Endodermal cell (in vitro differentiated cells): ENCODE data around the gene ELF5. TPM values are rescaled to one million over a fixed set of nuclear protein-coding genes. Genes with fewer than 3 reads are reported as not detected.

Experiments
- DNase-seq: peaks from one replicate; pipeline ENCODE4 v3.0.0-alpha.2; 2017
- H3K27ac ChIP-seq: 2 replicates; pipeline ENCODE4 v1.5.1; 2013; ENCODE audit warnings: mild to moderate bottlenecking, low read depth, low read length, moderate library complexity
- H3K27me3 ChIP-seq: 2 replicates; pipeline ENCODE4 v1.6.1; 2013; ENCODE audit warnings: mild to moderate bottlenecking, low read length, moderate library complexity; ENCODE audit not compliant: insufficient read depth, control insufficient read depth, poor library complexity, severe bottlenecking
- H3K36me3 ChIP-seq: 2 replicates; pipeline ENCODE4 v1.7.0; 2013; ENCODE audit warnings: mild to moderate bottlenecking, low read length, moderate library complexity; ENCODE audit not compliant: control insufficient read depth, insufficient read depth
- H3K4me1 ChIP-seq: one replicate; pipeline ENCODE4 v1.7.0; 2013; ENCODE audit warnings: low read length; ENCODE audit not compliant: control insufficient read depth, insufficient read depth
- H3K4me3 ChIP-seq: 2 replicates; pipeline ENCODE4 v1.5.1; 2013; ENCODE audit warnings: mild to moderate bottlenecking, low read length, moderate library complexity
- H3K9ac ChIP-seq: 2 replicates; pipeline ENCODE4 v1.6.1; 2013; ENCODE audit warnings: mild to moderate bottlenecking, low read length, moderate library complexity; ENCODE audit not compliant: poor library complexity, severe bottlenecking; ENCODE audit errors: extremely low read depth
- H3K9me3 ChIP-seq: 2 replicates; pipeline ENCODE4 v1.6.1; 2013; ENCODE audit warnings: mild to moderate bottlenecking, low read length, moderate library complexity; ENCODE audit not compliant: control insufficient read depth
- H3K27ac Mint-ChIP-seq: 2 replicates; pipeline ENCODE4 v1.8.0; 2020; ENCODE audit warnings: mixed read lengths
- H3K27me3 Mint-ChIP-seq: 2 replicates; pipeline ENCODE4 v1.8.0; 2021; ENCODE audit warnings: mild to moderate bottlenecking, mixed read lengths; ENCODE audit not compliant: insufficient read depth
- H3K36me3 Mint-ChIP-seq: 2 replicates; pipeline ENCODE4 v1.8.0; 2020; ENCODE audit warnings: low read depth, mixed read lengths
- H3K4me1 Mint-ChIP-seq: 2 replicates; pipeline ENCODE4 v1.8.0; 2020; ENCODE audit warnings: mixed read lengths
- H3K4me3 Mint-ChIP-seq: 2 replicates; pipeline ENCODE4 v1.8.0; 2020; ENCODE audit warnings: mild to moderate bottlenecking, moderate library complexity, mixed read lengths
- H3K9me3 Mint-ChIP-seq: 2 replicates; pipeline ENCODE4 v1.8.0; 2020; ENCODE audit warnings: mild to moderate bottlenecking, mixed read lengths
- CTCF ChIP-seq: fragments of 200-600 bp; sonication (generic); conservative IDR thresholded peaks from 2 replicates; pipeline ENCODE4 v1.5.0; 2021; ENCODE audit warnings: antibody characterized with exemption, mild to moderate bottlenecking
- WGBS, 2 experiments: methylation state at CpG; one replicate each; pipeline versions ENCODE4 v1.1.5 to v1.1.7; 2013; ENCODE audit warnings: missing lambda C conversion rate in 2 of 2, mixed read lengths in 1 of 2; ENCODE audit not compliant: insufficient coverage in 1 of 2, insufficient read length in 1 of 2; 5-methylcytosine and 5-hydroxymethylcytosine counted together
- total RNA-seq, 2 donors: library from RNA; stranded (reverse); fragmentation: NEBNext Ultra II Directional in 1 of 2; extraction: Animal tissue kit (Norgen Biotek cat#: 25700) in 1 of 2; gene quantifications; 2 replicates in 1 of 2; 3 replicates in 1 of 2; pipeline ENCODE4 v1.2.1, GENCODE V29; 2021

The ELF5 gene
- total RNA-seq, 2 donors from 2014 or later = not detected

GRCh38 chr11:34549271-34549670 lies 35.7 kb upstream of the ELF5 start:
- H3K9me3 Mint-ChIP-seq = no peaks in the 10 kb centered on the region

GRCh38 chr11:34548278-34548677 lies 34.7 kb upstream of the ELF5 start:
- Histone ChIP-seq H3K9ac (no peak overlapping the region), H3K36me3 (no peaks in the 10 kb centered on the region), H3K4me1 (no peaks in the 10 kb centered on the region), H3K9me3 (no peaks in the 10 kb centered on the region), H3K27ac (no peak overlapping the region), H3K27me3 (no peaks in the 10 kb centered on the region), H3K4me3 (no peak overlapping the region)
- H3K4me3 Mint-ChIP-seq = no peak overlapping the region
- H3K9me3 Mint-ChIP-seq = no peaks in the 10 kb centered on the region
- no peaks in the 10 kb centered on the region for H3K36me3 Mint-ChIP-seq
- WGBS, 2 experiments = 94 to 96% methylated on average over 3 to 4 of the region's 4 CpGs
- no peaks in the 10 kb centered on the region for H3K27me3 Mint-ChIP-seq
- no peak for DNase-seq
- TF ChIP-seq CTCF = no peak
- no peaks in the 10 kb centered on the region for H3K4me1 Mint-ChIP-seq
- H3K27ac Mint-ChIP-seq = no peak overlapping the region

More at GRCh38 chr11:34549271-34549670, 35.7 kb upstream of the ELF5 start:
- Histone ChIP-seq H3K9ac (no peak overlapping the region), H3K9me3 (no peaks in the 10 kb centered on the region), H3K27ac (no peak overlapping the region), H3K36me3 (no peaks in the 10 kb centered on the region), H3K4me1 (no peaks in the 10 kb centered on the region), H3K27me3 (no peaks in the 10 kb centered on the region), H3K4me3 (no peak overlapping the region)
- Mint-ChIP-seq H3K36me3 (no peaks in the 10 kb centered on the region), H3K4me3 (no peak overlapping the region), H3K27ac (no peak overlapping the region), H3K27me3 (no peaks in the 10 kb centered on the region), H3K4me1 (no peaks in the 10 kb centered on the region)
- 87 to 92% methylated on average over 3 to 5 of the region's 5 CpGs for WGBS, 2 experiments
- peak; percentile 36 for DNase-seq
- no peak for TF ChIP-seq CTCF

- peak; percentile 36 for DNase-seq
- no peaks in the 10 kb centered on the region for H3K4me1 Mint-ChIP-seq
- no peak overlapping the region for H3K4me3 Mint-ChIP-seq
Observed at GRCh38 chr11:34546511-34547209, 33.1 kb upstream of the ELF5 start.

More at GRCh38 chr11:34546511-34547209, 33.1 kb upstream of the ELF5 start:
- H3K27ac ChIP-seq = no peak overlapping the region
- H3K4me3 ChIP-seq = no peak overlapping the region
- WGBS, 2 experiments = 72 to 87% methylated on average over 4 to 6 of the region's 6 CpGs
- H3K9me3 ChIP-seq = no peaks in the 10 kb centered on the region
- H3K27me3 Mint-ChIP-seq = no peaks in the 10 kb centered on the region
- H3K9ac ChIP-seq = no peak overlapping the region
- H3K4me1 ChIP-seq = no peaks in the 10 kb centered on the region
- no peaks in the 10 kb centered on the region for H3K9me3 Mint-ChIP-seq
- H3K36me3 Mint-ChIP-seq = no peaks in the 10 kb centered on the region
- no peak for TF ChIP-seq CTCF
- no peaks in the 10 kb centered on the region for H3K27me3 ChIP-seq
- H3K27ac Mint-ChIP-seq = no peak overlapping the region
- no peaks in the 10 kb centered on the region for H3K36me3 ChIP-seq
